DMS114 treated with DMSO at 0.1 percent for 48 hours (cell line): ENCODE measurements around the gene UBE2E1.

ENCODE experiments used
- DNase-seq: peaks from one replicate; lab custom pipeline; 2025; ENCODE audit not compliant: unreplicated experiment; lab: John Stamatoyannopoulos, UW

The UBE2E1 gene

DNA sequence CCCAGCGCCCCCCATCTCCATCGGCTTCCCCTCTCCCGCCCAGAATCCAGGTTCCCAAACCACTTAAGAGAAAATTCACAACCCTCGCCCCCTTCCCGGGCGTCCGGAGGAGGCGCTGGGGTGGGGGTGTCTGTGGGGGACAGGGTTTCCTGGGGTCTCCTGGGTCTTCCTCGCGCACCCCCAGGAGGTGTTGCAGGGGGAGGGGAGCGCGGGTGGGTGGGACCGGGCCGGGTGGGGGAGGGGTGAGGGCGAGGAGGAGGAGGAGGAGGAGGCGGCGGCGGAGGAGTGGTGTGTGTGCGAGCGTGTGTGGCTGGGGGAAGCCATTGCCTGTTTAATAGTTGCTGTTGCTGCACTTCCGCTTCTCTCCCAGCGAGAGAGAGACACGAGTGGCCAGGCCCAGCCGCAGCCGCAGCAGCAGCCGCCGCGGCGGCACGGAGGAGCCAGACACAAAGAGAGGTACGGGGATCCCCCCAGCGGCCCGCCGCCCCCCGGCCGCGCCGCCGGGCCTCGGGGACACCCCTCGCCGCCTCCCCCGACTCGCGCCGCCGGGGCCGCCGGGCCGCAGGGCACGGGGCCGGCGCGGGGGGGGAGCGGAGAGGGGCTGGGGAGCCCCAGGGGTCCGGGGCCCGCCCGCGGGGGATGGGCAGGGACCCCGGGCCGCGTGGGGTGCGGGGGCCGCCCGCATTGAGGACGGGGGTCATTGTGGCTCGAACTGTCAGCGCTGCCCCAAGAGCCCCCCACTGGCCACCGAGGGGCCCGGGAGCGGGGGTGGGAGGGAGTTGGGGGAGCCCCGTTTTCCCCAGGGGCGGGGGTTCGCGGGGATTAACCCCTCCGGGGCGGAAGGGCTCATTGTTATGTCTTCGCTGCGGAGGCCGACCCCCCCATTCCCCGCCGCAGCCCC is at the start of gene UBE2E1:
UBE2E1 (plus strand) TSS at position 323 of the 901 bp plus-strand sequence. CDS start 1,315 bp downstream, outside the sequence.
- DNase-seq = peak; percentile 30

- DNase-seq = no peak
These were observed 49.4 kb upstream of the UBE2E1 start for GRCh38 chr3:23756206-23756840.

DNA sequence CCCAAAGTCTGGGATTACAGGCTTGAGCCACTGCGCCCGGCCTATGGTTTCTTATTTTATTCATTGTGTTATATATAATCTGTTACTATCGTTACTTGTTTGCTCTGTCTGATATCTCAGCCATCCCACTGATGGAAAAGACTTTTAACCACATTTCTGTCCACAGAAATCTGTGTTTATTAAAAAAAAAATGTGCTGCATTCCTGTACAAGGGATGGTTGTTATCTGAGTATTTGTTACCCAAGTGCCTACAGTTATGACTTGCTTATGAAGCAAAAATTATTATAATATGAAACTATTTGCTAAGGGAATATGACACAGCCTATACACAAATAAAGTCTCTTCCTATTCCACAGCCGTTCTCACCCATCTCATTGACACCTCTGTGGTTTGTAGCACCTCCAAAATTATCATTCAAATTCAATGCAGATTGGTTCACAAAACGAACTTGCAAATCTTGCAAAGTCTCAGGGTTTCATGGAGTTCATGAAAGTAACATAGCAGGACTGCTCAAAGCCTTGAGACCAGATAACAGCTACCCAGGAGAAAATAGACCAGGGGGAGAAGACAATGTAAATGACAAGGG is 47.4 kb upstream of the UBE2E1 start:
- DNase-seq = no peak

GRCh38 chr3:23760325-23760724 is 45.4 kb upstream of the UBE2E1 start:
- no peak for DNase-seq

DNA sequence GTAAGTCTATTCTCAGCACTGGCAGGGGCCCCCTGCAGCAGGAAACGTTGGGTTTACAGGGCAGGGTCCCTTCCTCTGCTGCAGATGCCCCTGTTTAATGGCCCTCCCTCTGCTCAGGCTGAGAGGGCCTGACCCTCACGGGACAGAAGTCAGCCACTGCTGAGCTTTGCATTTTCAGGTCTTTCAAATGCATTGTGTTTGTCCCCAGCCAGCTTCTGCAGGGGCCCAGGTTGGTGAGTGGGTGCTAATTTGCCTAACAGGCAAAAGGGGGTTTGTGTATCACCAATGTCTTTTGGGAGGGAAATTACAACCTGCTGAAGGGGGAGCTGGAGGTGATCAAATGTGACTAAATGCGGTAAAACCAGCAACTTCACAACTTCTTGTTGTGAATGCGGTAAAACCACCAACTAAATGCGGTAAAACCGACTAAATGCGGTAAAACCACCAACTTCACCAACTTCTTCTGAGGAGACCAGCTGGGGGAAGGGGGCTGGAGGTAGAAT is 44.8 kb upstream of the UBE2E1 start:
- no peak for DNase-seq

DNA sequence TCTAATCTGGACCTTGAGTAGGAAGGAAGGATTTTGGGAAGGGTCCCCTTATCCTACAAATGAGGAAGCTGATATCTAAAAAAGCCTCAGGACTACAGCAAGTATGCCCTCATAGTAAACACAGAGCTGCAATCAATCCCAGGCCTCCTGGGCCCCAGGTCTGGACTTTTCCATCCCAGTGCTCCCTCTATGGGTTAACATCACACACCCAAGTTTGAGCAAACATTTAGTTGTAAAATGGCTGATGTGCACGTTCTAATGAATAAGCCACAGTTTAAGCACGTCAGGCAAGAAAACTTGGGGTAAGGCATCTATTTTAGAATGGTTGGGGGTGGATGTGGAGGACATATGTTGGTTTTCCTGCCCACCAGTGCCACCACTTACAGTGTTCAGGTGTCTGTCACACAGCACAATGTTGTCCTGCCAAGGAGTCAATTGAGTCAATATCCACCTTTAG is 44.3 kb upstream of the UBE2E1 start:
- no peak for DNase-seq

DNA sequence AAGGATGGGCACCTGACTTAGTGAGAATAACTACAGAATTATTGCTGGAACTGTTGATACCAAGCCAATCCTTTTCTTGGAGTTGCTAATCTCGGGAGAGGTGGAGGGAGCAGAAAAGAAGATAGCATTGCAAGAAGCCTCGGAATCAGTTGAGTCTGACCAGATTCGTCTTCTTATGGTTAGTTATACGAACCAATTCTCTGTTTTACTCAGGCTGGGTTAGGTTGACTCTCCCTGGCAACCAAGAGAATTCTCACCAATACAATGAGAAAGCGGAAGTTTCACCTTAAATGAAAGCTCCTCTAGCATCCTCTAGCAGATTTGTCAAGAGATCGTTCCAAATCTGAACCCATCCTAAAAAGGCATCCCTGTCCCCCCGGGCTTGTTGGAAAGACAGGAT is 43.5 kb upstream of the UBE2E1 start:
- no peak for DNase-seq

GRCh38 chr3:23762759-23763477 is 42.8 kb upstream of the UBE2E1 start:
- no peak for DNase-seq

- DNase-seq = no peak
These were observed 41.3 kb upstream of the UBE2E1 start for GRCh38 chr3:23764407-23764806.

DNA sequence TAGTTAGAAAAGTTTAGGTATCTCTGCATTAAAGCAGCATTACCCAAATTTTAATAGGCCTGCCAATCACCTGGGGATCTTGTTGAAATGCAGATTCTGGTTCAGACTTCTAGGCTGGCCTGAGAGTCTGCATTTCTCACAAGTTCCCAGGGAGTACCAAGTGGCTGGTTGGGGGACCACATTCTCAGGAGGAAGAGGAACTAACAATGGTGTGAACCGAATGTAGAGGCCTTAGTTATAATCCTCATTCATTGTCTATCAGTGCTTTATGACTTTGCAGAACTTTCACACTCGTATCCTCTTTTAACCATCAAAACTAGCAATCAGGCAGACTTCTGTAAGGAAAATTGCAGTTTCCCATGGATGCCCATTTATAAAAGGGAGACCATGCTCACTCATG is 38.2 kb upstream of the UBE2E1 start:
- DNase-seq = no peak

- DNase-seq = no peak
These were observed 30.4 kb upstream of the UBE2E1 start for GRCh38 chr3:23775254-23775909.

- DNase-seq = no peak
These were observed 29.3 kb upstream of the UBE2E1 start for GRCh38 chr3:23776352-23776891.

DNA sequence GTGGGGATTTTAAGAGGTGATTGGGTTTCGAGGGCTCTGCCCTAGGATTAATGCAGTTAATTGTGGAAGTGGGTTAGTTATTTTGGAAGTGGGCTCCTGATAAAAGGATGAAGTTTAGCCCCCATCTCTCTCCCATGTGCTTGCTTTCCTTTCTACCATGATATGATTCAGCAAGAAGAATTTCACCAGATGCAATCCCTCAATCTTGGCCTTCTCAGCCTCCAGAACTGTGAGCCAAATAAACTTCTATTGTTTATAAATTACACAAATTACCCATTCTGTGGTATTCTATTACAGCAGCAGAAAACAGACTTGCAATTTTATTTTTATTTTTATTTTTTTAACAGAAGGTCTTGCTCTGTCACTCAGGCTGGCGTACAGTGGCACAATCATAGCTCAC is 27.3 kb upstream of the UBE2E1 start:
- DNase-seq = no peak

DNA sequence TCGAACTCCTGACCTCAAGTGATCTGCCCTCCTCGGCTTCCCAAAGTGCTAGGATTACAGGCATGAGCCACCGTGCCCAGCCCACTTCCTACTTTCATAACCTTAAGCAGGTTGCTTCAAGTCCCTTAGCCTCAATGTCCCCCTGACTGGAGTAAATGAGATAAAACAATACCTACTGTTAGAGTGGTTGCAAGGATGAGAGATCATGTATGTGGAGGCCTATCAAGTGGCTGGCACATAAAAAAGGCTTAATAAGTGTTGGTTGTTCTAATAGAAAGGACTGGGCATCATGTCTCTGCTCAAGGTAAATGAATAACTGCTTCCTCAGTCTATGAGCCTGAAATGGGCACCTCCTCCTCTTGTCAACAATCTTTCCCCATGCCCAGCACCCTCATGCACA is 25.9 kb upstream of the UBE2E1 start:
- DNase-seq = no peak

- no peak for DNase-seq
These were observed 24.7 kb upstream of the UBE2E1 start for GRCh38 chr3:23781051-23781450.

- no peak for DNase-seq
These were observed 23.9 kb upstream of the UBE2E1 start for GRCh38 chr3:23781871-23782270.

DNA sequence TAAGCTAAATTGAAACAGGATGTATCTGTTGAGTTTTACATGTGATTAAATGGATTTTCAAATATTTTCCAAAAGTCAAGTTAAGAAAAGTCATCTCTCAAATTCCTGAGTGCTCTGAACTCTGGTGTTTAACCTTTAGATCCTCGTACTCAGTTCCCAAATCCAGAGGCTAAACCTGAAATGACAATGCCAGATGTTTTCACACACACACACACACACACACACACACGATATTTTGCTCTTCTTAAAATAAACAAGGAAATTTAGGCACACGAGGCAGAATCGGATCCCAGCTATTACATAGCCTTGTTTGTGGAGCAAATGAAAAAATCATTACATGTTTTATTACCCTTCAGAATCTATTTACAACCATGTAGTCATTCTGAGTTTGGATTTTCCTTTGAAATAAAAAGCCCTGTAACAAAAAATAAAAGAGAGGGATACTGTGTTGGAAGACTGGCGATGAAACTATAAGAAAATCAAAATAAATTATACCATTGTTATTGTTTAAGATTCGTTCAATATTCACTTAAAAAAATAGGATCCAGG is 20.6 kb upstream of the UBE2E1 start:
- DNase-seq = no peak

GRCh38 chr3:23785882-23786281 is 19.9 kb upstream of the UBE2E1 start:
- no peak for DNase-seq

- DNase-seq = no peak
These were observed 14.1 kb upstream of the UBE2E1 start for GRCh38 chr3:23791678-23792077.

DNA sequence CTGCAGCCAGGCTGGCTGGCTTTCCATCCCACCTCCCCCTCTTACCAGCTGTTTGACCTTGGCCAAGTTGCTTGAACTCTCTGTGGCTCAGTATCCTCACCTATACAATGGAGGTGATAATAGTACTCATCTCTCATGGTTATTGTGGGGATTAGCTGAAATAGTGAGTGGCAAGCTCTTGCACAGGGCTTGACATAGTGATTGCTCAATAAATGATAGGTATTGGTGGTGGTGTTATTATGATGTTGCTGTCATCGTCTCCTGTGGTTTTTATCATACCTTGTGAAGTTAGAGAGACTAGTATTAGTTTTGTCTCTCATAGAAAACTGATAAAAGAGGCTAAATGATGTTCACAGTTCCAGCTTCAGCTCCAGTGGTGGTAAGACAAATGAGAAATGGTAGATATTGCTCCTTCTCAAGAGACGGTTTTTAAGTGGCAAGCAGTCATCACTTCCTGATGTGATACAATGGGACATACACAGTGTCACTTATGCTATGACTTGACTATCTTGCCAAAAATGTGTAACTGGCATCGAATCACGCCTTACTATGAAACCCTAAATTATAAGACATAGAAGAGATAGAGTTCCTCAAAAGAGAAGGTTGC is 12.1 kb upstream of the UBE2E1 start:
- no peak for DNase-seq
